ENCODE results near the gene SRMS.
A peak's percentile ranks its signal among the peaks of the same experiment; 100 is the strongest.

The SRMS gene

GRCh38 chr20:63547725-63548480, at the start of gene SRMS:
Gene SRMS, minus strand, starts transcription at chr20:63547749. Its CDS starts 286 bp downstream, at chr20:63547463.
- no peak for DNase-seq

- no peak for DNase-seq
Observed at GRCh38 chr20:63596423-63596822, 48.9 kb upstream of the SRMS start.

GRCh38 chr20:63595416-63596127, 48.0 kb upstream of the SRMS start:
- DNase-seq, result no peak

GRCh38 chr20:63594043-63594561, 46.6 kb upstream of the SRMS start:
- no peak for DNase-seq

- DNase-seq, result no peak
Observed at GRCh38 chr20:63592661-63593060, 45.1 kb upstream of the SRMS start.

GRCh38 chr20:63591786-63592355, 44.3 kb upstream of the SRMS start:
- DNase-seq, result no peak

GRCh38 chr20:63591147-63591533, 43.6 kb upstream of the SRMS start:
- DNase-seq, result no peak

- no peak for DNase-seq
Observed at GRCh38 chr20:63590218-63591146, 42.9 kb upstream of the SRMS start.

- DNase-seq, result no peak
Observed at GRCh38 chr20:63589261-63590217, 42.0 kb upstream of the SRMS start.

- DNase-seq, result no peak
Observed at GRCh38 chr20:63588641-63589041, 41.1 kb upstream of the SRMS start.

- no peak for DNase-seq
Observed at GRCh38 chr20:63587776-63588591, 40.4 kb upstream of the SRMS start.

- no peak for DNase-seq
Observed at GRCh38 chr20:63587256-63587655, 39.7 kb upstream of the SRMS start.

- no peak for DNase-seq
Observed at GRCh38 chr20:63586797-63587196, 39.2 kb upstream of the SRMS start.

- DNase-seq, result no peak
Observed at GRCh38 chr20:63585616-63586565, 38.3 kb upstream of the SRMS start.

- DNase-seq, result no peak
Observed at GRCh38 chr20:63582382-63583063, 35.0 kb upstream of the SRMS start.

- DNase-seq, result peak; percentile 75
Observed at GRCh38 chr20:63580796-63581461, 33.4 kb upstream of the SRMS start.

- DNase-seq, result no peak
Observed at GRCh38 chr20:63579017-63579694, 31.6 kb upstream of the SRMS start.
